ENCODE results near the gene NR4A1. TPM values are rescaled to one million over a fixed set of nuclear protein-coding genes. Genes with fewer than 3 reads are reported as not detected.

The NR4A1 gene
- total RNA-seq, 1 experiment from 2014 or later, result 26.9 TPM

DNA sequence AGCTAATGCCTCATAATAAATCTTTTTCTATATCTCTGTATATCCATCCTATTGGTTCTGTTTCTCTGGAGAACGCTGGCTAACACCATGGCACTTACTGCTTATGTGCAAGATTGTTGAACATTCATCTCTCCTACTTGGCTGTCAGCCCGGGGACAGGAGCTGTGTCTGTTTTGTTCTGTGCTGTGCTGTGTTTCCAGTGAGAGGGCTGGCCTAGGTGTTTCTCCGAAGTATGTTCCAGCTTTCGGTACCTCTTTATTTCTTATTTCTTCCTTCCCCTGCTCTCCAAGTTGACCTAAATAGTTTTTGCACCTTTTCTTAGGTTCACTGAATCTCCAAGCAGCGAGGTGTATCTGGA lies 18.8 kb upstream of the NR4A1 start (continued):
- TF ChIP-seq STAT6 (CRISPR knock-in tag; conservative IDR thresholded peaks at IDR 0.05; ENCODE audit: low read depth) (no peak), E2F5 (CRISPR knock-in tag; IDR thresholded peaks at IDR 0.05) (no peak), FOXP1 (CRISPR knock-in tag; IDR thresholded peaks at IDR 0.05; ENCODE audit: borderline replicate concordance) (no peak), NR1H2 (CRISPR knock-in tag; IDR thresholded peaks at IDR 0.05) (no peak)
- TF ChIP-seq, protein P1, sequence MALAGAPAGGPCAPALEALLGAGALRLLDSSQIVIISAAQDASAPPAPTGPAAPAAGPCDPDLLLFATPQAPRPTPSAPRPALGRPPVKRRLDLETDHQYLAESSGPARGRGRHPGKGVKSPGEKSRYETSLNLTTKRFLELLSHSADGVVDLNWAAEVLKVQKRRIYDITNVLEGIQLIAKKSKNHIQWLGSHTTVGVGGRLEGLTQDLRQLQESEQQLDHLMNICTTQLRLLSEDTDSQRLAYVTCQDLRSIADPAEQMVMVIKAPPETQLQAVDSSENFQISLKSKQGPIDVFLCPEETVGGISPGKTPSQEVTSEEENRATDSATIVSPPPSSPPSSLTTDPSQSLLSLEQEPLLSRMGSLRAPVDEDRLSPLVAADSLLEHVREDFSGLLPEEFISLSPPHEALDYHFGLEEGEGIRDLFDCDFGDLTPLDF (CRISPR knock-in tag; IDR thresholded peaks at IDR 0.05), result no peak

DNA sequence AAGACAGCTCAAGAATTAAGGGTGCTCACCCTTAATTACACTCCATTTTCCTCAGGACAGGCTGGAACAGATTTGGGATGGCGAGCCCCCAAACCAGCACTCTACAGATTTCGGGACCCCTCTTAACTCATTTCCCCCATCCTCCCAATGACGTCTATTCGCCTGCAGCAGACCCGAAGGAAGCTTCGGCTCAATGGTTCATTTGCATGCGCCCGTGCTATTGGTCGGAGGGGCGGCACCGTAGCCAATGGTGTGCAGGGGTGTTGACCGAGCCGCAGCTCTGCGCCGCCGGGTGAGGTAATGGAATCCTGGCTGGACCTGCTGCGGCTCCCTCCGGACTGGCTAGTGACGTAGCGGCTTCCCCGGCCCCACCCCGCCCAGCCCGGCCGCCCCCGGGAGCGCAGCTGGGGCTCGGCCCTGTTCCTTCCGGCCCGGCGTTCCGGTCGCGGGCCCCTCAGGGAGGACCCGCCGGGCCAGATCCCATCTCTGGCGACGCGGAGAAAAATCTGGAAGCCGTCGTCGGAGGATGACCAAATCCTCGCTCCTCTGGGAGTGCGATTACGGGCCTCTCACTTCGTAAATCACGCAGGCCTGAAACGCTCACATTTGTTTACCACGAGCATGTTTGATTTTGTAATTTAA lies 18.3 kb upstream of the NR4A1 start:
- Mint-ChIP-seq H3K9me3 (no peaks in the 10 kb centered on the region), H3K27ac (peak overlapping the region; percentile 95), H3K4me1 (peaks cover 31% of the 10 kb centered on the region), H3K27me3 (ENCODE audit: low read depth) (peaks cover 46% of the 10 kb centered on the region), H3K36me3 (no peaks in the 10 kb centered on the region), H3K4me3 (peak overlapping the region; percentile 69)
- TF ChIP-seq, protein P2, sequence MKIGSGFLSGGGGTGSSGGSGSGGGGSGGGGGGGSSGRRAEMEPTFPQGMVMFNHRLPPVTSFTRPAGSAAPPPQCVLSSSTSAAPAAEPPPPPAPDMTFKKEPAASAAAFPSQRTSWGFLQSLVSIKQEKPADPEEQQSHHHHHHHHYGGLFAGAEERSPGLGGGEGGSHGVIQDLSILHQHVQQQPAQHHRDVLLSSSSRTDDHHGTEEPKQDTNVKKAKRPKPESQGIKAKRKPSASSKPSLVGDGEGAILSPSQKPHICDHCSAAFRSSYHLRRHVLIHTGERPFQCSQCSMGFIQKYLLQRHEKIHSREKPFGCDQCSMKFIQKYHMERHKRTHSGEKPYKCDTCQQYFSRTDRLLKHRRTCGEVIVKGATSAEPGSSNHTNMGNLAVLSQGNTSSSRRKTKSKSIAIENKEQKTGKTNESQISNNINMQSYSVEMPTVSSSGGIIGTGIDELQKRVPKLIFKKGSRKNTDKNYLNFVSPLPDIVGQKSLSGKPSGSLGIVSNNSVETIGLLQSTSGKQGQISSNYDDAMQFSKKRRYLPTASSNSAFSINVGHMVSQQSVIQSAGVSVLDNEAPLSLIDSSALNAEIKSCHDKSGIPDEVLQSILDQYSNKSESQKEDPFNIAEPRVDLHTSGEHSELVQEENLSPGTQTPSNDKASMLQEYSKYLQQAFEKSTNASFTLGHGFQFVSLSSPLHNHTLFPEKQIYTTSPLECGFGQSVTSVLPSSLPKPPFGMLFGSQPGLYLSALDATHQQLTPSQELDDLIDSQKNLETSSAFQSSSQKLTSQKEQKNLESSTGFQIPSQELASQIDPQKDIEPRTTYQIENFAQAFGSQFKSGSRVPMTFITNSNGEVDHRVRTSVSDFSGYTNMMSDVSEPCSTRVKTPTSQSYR (CRISPR knock-in tag; IDR thresholded peaks at IDR 0.05), result no peak
- TF ChIP-seq MAX (CRISPR knock-in tag; IDR thresholded peaks at IDR 0.05) (peak; percentile 56; the same call in 1 of the 2 replicates), CREM (CRISPR knock-in tag; IDR thresholded peaks at IDR 0.05) (peak; percentile 51; the same call in 1 of the 2 replicates), ZNF423 (CRISPR knock-in tag; IDR thresholded peaks at IDR 0.05) (peak; percentile 25; the same call in 1 of the 2 replicates), SP1 (CRISPR knock-in tag; conservative IDR thresholded peaks at IDR 0.05) (peak; percentile 39; the same call in 1 of the 2 replicates), NFYB (CRISPR knock-in tag; conservative IDR thresholded peaks at IDR 0.05; ENCODE audit: low read depth) (peak; percentile 70), E2F5 (CRISPR knock-in tag; IDR thresholded peaks at IDR 0.05) (0 out of 2 replicates have a peak, but pooled peaks have one; percentile 39), ZBTB21 (CRISPR knock-in tag; IDR thresholded peaks at IDR 0.05; ENCODE audit: borderline replicate concordance) (peak; percentile 91), RORB (CRISPR knock-in tag; IDR thresholded peaks at IDR 0.05) (no peak), MYBL2 (CRISPR knock-in tag; IDR thresholded peaks at IDR 0.05) (no peak)
- CTCF ChIA-PET, result interaction anchor here (0.6 to 21.1 kb wide), 17 partner anchors 9 to 1472 kb away, joined by 3 to 1431 read pairs (median 9); partner anchors contain the start of genes ANKRD33, ATG101, NR4A1 and SMIM41
- POLR2A ChIA-PET, result interaction anchor here (0.6 to 5.0 kb wide), 16 partner anchors 10 to 973 kb away, joined by 3 to 17 read pairs (median 4); partner anchors contain the start of genes ATG101, EIF4B, NR4A1 and SMIM41
- peak; percentile 97 for DNase-seq (ENCODE audit: low spot score)
- peak; percentile 93 for ATAC-seq
